Effector memory CD4-positive, alpha-beta T cell (primary cell): ENCODE results near the gene LILRB3.
"Not testable (repeated sequence)": the region's sequence is repeated elsewhere in the genome, so short reads cannot be mapped to it uniquely, and the experiment has no call there.

ENCODE experiments used
- DNase-seq, 3 donors: peaks; one replicate each; pipeline ENCODE4 v3.0.0-alpha.2; 2020
- H3K27ac ChIP-seq: 2 replicates; pipeline ENCODE4 v1.7.0; 2013; ENCODE audit warnings: mild to moderate bottlenecking, low read length, moderate library complexity; ENCODE audit not compliant: insufficient read depth, poor library complexity, severe bottlenecking
- H3K27me3 ChIP-seq: replicated peaks from 2 replicates; pipeline ENCODE4 v1.7.0; 2013; ENCODE audit warnings: mild to moderate bottlenecking, low read length; ENCODE audit not compliant: insufficient read depth, control insufficient read depth, poor library complexity, severe bottlenecking
- H3K36me3 ChIP-seq: 2 replicates; pipeline ENCODE4 v1.7.0; 2013; ENCODE audit warnings: mild to moderate bottlenecking, low read length, moderate library complexity; ENCODE audit not compliant: control insufficient read depth, insufficient read depth
- H3K4me1 ChIP-seq: 2 replicates; pipeline ENCODE4 v1.7.0; 2013; ENCODE audit warnings: low read length, mild to moderate bottlenecking; ENCODE audit not compliant: control insufficient read depth, insufficient read depth, poor library complexity, severe bottlenecking
- H3K4me3 ChIP-seq: 2 replicates; pipeline ENCODE4 v1.7.0; 2013; ENCODE audit warnings: low read length, low read depth, mild to moderate bottlenecking; ENCODE audit not compliant: insufficient read depth, poor library complexity, severe bottlenecking
- H3K9me3 ChIP-seq: 2 replicates; pipeline ENCODE4 v1.7.0; 2013; ENCODE audit warnings: mild to moderate bottlenecking, low read length, moderate library complexity; ENCODE audit not compliant: control insufficient read depth

Gene LILRB3

DNA sequence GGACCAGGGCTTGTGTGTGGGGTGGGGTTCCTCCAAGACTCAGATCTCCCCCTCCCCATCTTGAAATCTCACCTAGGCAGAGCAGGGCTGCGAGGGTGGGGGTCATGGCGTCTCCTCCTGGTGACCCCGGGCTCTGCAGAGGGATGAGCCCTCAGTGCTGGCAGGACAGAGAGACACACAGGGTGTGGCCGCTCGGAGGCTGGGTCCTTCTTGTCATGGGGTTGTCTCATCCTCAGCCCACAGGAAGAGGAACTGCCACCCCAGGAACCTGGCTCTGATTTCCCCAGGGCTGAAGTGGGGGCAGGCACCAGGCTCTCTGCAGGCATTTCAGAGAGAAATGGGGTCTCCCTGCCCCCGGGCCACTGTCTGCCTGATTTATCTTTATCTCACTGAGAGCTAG lies 19.8 kb upstream of the LILRB3 start, which contains the start of gene LILRA6:
LILRA6 (minus strand) TSS at position 145 of the 400 bp plus-strand sequence.
- not testable (repeated sequence) for H3K9me3 ChIP-seq, H3K27me3 ChIP-seq, H3K4me3 ChIP-seq, H3K27ac ChIP-seq, DNase-seq, H3K4me1 ChIP-seq, H3K36me3 ChIP-seq

DNA sequence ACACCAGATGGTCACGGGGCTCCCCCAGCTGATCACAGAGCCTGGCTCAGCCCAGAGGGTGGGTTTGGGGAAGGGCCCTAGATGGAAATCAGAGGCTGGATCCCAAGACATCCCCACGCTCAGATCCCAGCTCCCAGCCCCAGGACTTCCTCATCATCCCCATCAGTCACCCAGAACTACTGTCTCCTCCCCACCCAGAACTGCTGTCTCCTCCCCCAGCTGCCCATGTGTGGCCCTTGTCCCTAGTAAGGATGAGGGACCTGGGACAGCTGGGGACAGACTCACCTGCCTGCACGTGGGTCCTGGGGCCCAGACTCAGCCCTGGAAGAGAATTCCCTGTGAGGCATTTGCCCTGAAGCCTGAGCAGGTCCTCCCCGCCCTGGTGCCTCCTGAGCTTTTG lies 19.4 kb upstream of the LILRB3 start:
- not testable (repeated sequence) for H3K4me3 ChIP-seq, H3K27me3 ChIP-seq, DNase-seq, H3K4me1 ChIP-seq, H3K9me3 ChIP-seq, H3K36me3 ChIP-seq, H3K27ac ChIP-seq

- H3K4me3 ChIP-seq: not testable (repeated sequence)
These were observed 17.8 kb upstream of the LILRB3 start for GRCh38 chr19:54240372-54241336.

DNA sequence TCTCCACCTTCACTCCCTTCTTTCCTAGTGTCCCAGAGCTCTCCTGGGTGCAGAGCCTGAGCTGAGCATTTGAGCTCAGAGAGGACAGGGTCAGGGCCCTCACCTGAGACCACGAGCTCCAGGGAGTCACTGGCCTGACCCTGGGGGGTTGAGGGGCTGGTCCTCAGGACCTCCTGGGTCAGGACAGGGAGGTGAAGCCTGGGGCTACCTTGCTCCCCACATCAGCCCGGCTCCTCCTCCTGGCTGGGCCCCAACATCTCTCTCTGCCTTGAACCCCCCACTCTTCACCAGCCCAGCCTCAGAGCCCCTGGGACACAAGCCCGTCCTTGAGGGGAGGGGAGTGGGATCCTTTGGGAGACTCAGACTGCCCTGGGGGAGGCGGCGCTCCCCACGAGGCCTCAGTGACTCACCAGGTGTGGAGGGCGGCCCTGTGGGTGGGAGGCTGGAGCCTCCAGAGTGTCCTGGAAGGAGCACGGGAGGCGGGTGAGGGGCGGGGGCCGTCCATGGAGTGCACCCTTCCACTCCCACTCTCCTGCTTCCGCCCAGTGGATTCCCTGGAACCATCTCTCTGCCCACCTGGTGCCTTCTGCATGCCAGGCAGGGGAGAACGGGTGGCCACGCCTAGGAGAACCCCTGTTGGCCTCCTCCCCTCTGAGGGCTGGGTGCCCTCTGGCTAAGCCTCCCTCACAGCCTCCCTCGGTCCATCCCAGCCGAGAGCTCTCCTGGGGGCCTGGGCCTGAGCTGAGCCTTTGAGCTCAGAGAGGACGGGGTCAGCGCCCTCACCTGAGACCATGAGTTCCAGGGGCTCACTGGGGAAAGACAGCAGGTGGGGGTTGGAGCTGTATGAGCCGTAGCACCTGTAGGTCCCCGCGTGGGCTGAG lies 16.9 kb upstream of the LILRB3 start:
- H3K4me1 ChIP-seq, H3K36me3 ChIP-seq, DNase-seq, H3K4me3 ChIP-seq, H3K27ac ChIP-seq, H3K9me3 ChIP-seq, H3K27me3 ChIP-seq: not testable (repeated sequence)

More at GRCh38 chr19:54240372-54241336, 17.8 kb upstream of the LILRB3 start:
- not testable (repeated sequence) for H3K27ac ChIP-seq, DNase-seq, H3K4me1 ChIP-seq, H3K9me3 ChIP-seq, H3K36me3 ChIP-seq, H3K27me3 ChIP-seq

GRCh38 chr19:54233941-54234340 lies 11.1 kb upstream of the LILRB3 start:
- no peak for DNase-seq
- no peak overlapping the region for H3K27ac ChIP-seq
- no peaks in the 10 kb centered on the region for H3K4me1 ChIP-seq
- no peaks in the 10 kb centered on the region for H3K9me3 ChIP-seq
- no peaks in the 10 kb centered on the region for H3K36me3 ChIP-seq
- H3K27me3 ChIP-seq: no peaks in the 10 kb centered on the region
- H3K4me3 ChIP-seq: no peak overlapping the region

- Histone ChIP-seq H3K27me3 (no peaks in the 10 kb centered on the region), H3K9me3 (no peaks in the 10 kb centered on the region), H3K4me3 (no peak overlapping the region), H3K36me3 (no peaks in the 10 kb centered on the region), H3K27ac (no peak overlapping the region), H3K4me1 (no peaks in the 10 kb centered on the region)
- peak; percentile 64 to 77 (median 73) for DNase-seq
These were observed 8.5 kb upstream of the LILRB3 start for GRCh38 chr19:54231077-54231931.

GRCh38 chr19:54230031-54230430 lies 7.2 kb upstream of the LILRB3 start:
- no peak overlapping the region for H3K4me3 ChIP-seq
- H3K4me1 ChIP-seq: no peaks in the 10 kb centered on the region
- no peak for DNase-seq
- H3K9me3 ChIP-seq: no peaks in the 10 kb centered on the region
- H3K36me3 ChIP-seq: no peaks in the 10 kb centered on the region
- no peaks in the 10 kb centered on the region for H3K27me3 ChIP-seq
- H3K27ac ChIP-seq: no peak overlapping the region

DNA sequence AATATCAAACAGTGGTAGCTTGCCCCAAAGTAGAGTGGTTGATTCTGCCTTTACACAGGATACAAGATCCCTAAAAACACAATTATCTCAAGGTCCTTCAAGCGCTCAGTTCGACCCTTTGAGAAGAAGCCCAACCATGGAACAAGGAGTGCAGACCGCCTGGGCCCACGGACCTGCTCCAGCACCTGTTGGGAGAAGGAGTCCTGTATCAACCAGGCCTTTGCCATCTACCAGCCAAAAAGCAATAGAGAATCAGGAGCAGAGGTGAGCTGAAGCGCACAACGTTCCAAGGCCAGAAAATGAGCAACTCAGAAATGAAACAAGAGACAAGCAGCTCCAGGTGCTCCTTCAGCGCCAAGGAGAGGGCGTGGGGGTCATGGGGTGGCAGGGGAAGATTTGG lies 6.3 kb upstream of the LILRB3 start:
- no peaks in the 10 kb centered on the region for H3K27me3 ChIP-seq
- no peaks in the 10 kb centered on the region for H3K36me3 ChIP-seq
- H3K4me3 ChIP-seq: no peak overlapping the region
- H3K9me3 ChIP-seq: no peaks in the 10 kb centered on the region
- no peak overlapping the region for H3K27ac ChIP-seq
- no peak for DNase-seq
- H3K4me1 ChIP-seq: no peaks in the 10 kb centered on the region

DNA sequence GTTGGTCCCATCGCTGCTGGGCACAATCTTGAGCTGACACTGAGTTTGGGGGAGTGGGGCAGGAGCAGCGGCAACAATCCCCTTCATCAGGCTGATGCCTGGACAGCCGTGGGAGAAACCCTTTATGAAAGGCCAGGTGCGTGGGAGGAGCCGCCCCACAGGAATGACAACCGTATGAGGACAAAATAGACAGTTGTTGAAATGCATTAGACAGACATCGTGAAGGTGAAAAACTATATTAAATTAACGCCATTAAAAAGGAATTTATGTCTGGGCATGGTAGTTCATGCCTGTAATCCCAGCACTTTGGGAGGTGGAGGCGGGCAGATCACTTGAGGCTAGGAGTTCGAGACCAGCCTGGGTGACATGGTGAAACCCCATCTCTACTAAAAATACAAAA lies 1.8 kb upstream of the LILRB3 start:
- H3K27me3 ChIP-seq, H3K4me3 ChIP-seq, H3K9me3 ChIP-seq, H3K27ac ChIP-seq, H3K4me1 ChIP-seq, H3K36me3 ChIP-seq, DNase-seq: not testable (repeated sequence)
